K562 (cell line): Measurements from ENCODE around the gene PPP1R12B.

ENCODE experiments used
- CTCF ChIP-seq, 3 experiments: IDR thresholded peaks in 2 of 3; conservative IDR thresholded peaks in 1 of 3; 2 replicates each; pipeline ENCODE4 v1.5.1; 2011 to 2012; ENCODE audit warnings: low read length in 3 of 3, mild to moderate bottlenecking in 3 of 3, control low read depth in 2 of 3, improper control_type of control experiment in 1 of 3, inconsistent platforms in 1 of 3, low read depth in 1 of 3, mixed read lengths in 1 of 3, moderate library complexity in 1 of 3; ENCODE audit not compliant: insufficient read depth in 2 of 3
- FOXA1 ChIP-seq: fragments of 450-650 bp; IDR thresholded peaks from 2 replicates; pipeline ENCODE4 v1.6.1; 2016; ENCODE audit warnings: mild to moderate bottlenecking, borderline replicate concordance
- KAT8 ChIP-seq: fragments of 450-650 bp; IDR thresholded peaks from 2 replicates; pipeline ENCODE4 v1.6.1; 2016; ENCODE audit warnings: low read depth, mild to moderate bottlenecking
- NCOA6 ChIP-seq: fragments of 450-650 bp; IDR thresholded peaks from 2 replicates; pipeline ENCODE4 v1.6.1; 2017; ENCODE audit warnings: mild to moderate bottlenecking
- RBM39 ChIP-seq: fragments of 200-400 bp; formaldehyde crosslinking; optimal IDR thresholded peaks from 2 replicates; pipeline ENCODE3; 2018; ENCODE audit warnings: low read depth, low read length
- SMAD1 ChIP-seq: fragments of 150-350 bp; IDR thresholded peaks from 2 replicates; pipeline ENCODE4 v1.6.1; 2014; ENCODE audit warnings: low read length, low read depth; ENCODE audit not compliant: partially characterized antibody
- SMC3 ChIP-seq: conservative IDR thresholded peaks from 2 replicates; pipeline ENCODE4 v1.6.1; 2011; ENCODE audit warnings: low read depth, low read length, improper control_type of control experiment; ENCODE audit not compliant: insufficient read depth
- STAG1 ChIP-seq: sonication (generic); formaldehyde crosslinking; IDR thresholded peaks from 2 replicates; pipeline ENCODE4 v1.5.0; 2020; ENCODE audit warnings: missing genetic modification reagents, borderline replicate concordance
- TAF1 ChIP-seq: IDR thresholded peaks from 2 replicates; pipeline ENCODE4 v1.6.1; 2011; ENCODE audit warnings: mild to moderate bottlenecking, low read length, moderate library complexity; ENCODE audit not compliant: insufficient read depth, control insufficient read depth, severe bottlenecking; ENCODE audit errors: extremely low read depth
- TCF7 ChIP-seq: sonication (generic); IDR thresholded peaks from 2 replicates; pipeline ENCODE4 v1.6.1; 2016; ENCODE audit warnings: antibody characterized with exemption, borderline replicate concordance
- U2AF1 ChIP-seq: fragments of 200-400 bp; formaldehyde crosslinking; optimal IDR thresholded peaks from 2 replicates; pipeline ENCODE3; 2017; ENCODE audit warnings: mild to moderate bottlenecking, low read depth, low read length, moderate library complexity
- ZNF57 ChIP-seq: fragments of 450-650 bp; formaldehyde crosslinking; IDR thresholded peaks from 2 replicates; pipeline ENCODE4 v1.4.0; 2020; ENCODE audit warnings: mild to moderate bottlenecking, moderate library complexity
- TF ChIP-seq, protein P1 (sequence below): sonication (generic); formaldehyde crosslinking; IDR thresholded peaks from 2 replicates; pipeline ENCODE4 v1.9.0; 2022; ENCODE audit warnings: mild to moderate bottlenecking, missing genetic modification reagents

- TF ChIP-seq TAF1 (no peak), SMC3 (no peak), FOXA1 (no peak), NCOA6 (no peak), U2AF1 (no peak), ZNF57 (no peak), STAG1 (CRISPR knock-in tag) (no peak), CTCF (IDR thresholded peaks at IDR 0.05 in 2 of 3, conservative IDR thresholded peaks at IDR 0.05 in 1 of 3; ENCODE audit: insufficient read depth in 2 of 3, low read depth in 1 of 3, low read length in 3 of 3) (no peak), RBM39 (no peak), KAT8 (no peak), SMAD1 (no peak), TCF7 (no peak)
- TF ChIP-seq, protein P1, sequence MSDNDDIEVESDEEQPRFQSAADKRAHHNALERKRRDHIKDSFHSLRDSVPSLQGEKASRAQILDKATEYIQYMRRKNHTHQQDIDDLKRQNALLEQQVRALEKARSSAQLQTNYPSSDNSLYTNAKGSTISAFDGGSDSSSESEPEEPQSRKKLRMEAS (CRISPR knock-in tag) = no peak
These were observed 254.9 kb downstream of the PPP1R12B start for GRCh38 chr1:202603435-202603834.
